GM19099 (cell line): ENCODE results near the gene CXCL17.

ENCODE experiments used
- POLR2A ChIP-seq: IDR thresholded peaks from 3 replicates; pipeline ENCODE4 v1.6.1; 2011; ENCODE audit warnings: low read depth; ENCODE audit not compliant: insufficient read length; ENCODE audit errors: extremely low read depth

CXCL17 gene

DNA sequence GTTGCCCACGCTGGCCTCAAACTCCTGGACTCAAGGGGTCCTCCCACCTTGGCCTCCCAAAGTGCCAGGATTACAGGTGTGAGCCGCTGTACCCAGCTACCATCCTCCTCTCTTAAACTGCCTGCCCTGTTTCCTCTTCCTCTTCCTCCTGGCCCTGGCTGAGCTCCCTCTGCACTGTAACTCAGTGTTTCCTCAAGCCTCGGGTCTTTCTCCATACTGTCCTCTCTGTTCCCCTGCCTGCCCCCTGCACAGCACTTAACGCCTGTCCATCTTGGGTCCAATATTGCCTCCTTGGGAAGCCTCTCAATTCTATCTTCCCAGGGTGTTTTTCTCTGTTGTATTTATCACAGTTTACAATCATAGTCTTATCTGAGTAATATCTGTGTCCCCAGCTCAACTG is 21.6 kb downstream of the CXCL17 start:
- no peak for TF ChIP-seq POLR2A

DNA sequence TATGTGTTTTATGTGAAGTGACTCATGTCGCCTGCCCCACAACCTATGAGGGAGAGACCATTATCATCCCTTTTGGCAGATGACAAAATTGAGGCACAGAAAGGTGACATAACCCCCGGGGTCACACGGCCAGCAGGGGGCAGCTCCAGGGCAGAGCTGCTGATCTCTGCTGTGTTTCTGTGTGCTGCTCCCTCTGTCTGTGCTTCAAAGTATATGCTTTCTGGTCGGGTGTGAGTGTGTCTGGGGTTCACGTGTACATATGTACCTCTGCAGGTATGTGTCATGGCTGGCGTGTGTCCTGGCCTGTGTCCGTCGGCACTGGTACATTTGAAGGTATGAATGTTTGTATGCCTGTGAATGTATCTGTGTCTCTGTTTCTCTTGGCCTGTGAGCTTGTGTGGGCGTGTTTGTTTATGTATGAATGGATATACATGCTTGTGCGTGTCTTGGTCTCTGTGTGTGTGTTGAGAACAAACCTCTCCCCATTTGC is 22.6 kb downstream of the CXCL17 start:
- TF ChIP-seq POLR2A = no peak

- TF ChIP-seq POLR2A = no peak
Observed at GRCh38 chr19:42419309-42419708, 23.4 kb downstream of the CXCL17 start.

DNA sequence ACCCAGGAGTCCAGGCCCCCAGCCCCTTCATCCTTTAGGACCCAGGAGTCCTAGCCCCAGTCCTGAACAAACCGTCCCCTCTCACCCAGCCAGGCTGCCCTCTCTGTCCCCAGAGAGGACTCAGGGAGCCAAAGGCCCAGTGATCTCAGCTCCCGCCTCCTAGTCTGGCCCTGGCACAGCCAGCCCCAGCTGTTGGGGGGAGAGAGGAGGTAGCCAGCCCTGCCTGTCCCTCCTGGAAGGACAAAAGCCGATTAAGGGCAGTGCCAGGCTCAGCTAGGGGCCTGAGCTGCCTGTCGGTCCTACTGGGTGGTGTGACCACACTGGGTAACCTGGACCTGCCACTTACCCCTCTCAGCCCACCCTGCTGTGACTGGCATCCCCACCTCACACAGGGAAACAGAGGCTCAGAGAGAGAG is 30.1 kb downstream of the CXCL17 start:
- TF ChIP-seq POLR2A = no peak

- TF ChIP-seq POLR2A = no peak
Observed at GRCh38 chr19:42412227-42412626, 30.5 kb downstream of the CXCL17 start.

GRCh38 chr19:42411581-42412178 is 31.1 kb downstream of the CXCL17 start:
- no peak for TF ChIP-seq POLR2A

GRCh38 chr19:42410371-42410770 is 32.4 kb downstream of the CXCL17 start:
- TF ChIP-seq POLR2A = no peak

DNA sequence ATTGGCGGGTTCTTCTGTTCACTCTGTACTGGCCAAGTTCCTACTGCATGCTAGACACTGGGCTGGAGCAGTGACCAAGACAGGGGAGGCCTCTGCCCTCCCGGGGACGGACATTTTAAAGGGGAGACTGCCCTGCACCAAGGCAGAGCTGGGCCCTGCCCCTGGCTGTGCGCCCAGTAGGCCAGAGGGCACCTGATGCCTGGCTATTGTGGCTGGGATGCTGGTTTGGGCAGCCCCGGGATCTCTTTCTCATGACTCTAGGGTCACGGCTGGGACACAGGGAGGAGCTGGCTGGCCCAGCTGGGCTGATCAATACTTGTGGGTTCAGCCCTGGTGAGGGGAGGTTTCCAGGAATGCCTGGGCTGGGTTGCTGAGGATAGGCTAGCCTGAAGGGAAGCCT is 33.3 kb downstream of the CXCL17 start:
- no peak for TF ChIP-seq POLR2A

DNA sequence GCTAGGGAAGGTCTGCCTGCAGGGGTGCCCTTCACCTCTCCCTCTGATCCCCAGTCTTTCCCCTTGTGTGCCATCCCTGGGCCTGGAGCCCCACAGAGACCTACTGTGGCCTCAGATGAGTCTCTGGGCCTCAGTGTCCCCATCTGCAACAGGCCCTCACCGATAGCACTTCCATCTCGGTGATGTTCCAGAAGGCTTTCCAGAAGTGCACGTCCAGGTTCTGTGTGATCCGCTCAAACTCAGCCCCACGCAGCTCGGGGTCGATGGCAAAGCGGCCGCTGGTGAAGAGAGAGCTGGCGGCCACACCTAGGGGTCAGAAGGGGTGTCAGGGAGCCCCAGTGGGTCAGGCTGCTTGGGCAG is 35.0 kb downstream of the CXCL17 start:
- no peak for TF ChIP-seq POLR2A

GRCh38 chr19:42407085-42407815 is 35.5 kb downstream of the CXCL17 start:
- TF ChIP-seq POLR2A = no peak

DNA sequence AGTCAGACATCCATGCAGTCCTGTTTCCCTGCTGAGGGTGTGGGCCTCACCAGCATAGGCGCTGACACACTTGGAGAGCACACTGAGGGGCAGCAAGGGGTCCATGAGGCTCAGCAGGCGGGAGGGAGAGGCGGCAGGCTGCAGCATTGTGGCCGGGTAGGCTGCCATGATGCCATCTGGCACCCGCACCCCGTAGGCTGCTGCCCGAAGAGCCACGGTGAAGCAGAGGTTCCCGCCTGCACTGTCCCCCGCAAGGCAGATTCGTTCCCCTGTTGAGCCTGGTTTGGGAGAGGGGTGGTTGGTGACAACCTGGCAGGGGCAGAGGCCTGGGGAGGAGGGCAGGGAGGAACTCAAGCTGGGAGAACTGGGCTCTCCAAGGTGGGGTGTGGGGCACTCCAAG is 36.6 kb downstream of the CXCL17 start:
- TF ChIP-seq POLR2A = no peak

DNA sequence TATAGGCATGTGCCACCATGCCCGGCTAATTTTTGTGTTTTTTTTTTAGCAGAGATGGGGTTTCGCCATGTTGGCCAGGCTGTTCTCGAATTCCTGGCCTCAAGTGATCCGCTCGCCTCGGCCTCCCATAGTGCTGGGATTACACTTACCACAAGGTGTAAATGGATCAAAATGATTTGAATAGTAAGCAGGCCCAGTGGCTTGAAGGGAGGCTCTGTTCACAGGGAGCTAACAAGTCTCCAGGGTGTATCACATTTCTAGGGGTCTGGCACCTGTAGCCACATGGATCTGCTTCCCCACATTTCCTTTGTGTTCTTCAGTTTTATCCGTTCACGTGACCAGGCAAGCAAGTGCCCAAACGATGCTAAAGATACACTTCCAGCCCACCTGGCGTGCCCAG is 39.2 kb downstream of the CXCL17 start:
- no peak for TF ChIP-seq POLR2A

DNA sequence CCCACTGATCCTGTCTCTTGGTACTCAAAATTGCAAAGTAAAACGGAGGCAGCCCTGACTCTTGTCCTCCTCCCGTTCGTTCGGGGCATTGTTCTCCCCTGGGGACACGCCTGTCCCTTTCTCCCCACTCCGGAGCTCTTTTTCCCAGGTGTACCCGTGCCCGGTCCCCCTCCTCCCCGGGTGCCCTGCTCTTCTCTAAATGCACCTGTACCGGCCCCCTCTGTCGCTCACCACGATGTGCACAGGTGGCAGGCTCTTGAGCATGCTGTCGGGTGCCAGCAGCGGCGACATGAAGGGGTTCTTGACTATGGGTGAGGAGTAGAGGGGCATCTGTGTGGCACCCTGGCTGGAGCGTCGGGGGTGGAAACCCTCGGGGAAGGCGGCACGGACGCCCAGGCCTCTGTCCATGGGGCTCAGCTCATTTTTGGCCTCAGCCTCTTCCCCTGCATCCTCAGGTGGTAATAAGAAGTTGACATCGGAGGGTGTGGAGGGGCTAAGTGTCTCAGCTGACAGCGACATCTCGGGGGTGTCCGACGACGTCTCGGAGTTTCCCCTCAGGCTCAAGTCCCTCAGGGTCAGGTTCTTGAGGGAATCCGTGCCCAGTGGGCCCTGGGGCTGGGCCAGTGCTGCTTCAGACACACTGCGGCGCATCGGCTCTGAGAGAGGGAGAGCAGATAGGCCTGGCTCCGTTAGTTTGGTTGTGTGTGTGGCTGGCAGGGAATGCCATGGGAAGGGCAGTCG is 40.2 kb downstream of the CXCL17 start:
- TF ChIP-seq POLR2A = no peak

GRCh38 chr19:42401365-42402303 is 41.1 kb downstream of the CXCL17 start:
- no peak for TF ChIP-seq POLR2A

DNA sequence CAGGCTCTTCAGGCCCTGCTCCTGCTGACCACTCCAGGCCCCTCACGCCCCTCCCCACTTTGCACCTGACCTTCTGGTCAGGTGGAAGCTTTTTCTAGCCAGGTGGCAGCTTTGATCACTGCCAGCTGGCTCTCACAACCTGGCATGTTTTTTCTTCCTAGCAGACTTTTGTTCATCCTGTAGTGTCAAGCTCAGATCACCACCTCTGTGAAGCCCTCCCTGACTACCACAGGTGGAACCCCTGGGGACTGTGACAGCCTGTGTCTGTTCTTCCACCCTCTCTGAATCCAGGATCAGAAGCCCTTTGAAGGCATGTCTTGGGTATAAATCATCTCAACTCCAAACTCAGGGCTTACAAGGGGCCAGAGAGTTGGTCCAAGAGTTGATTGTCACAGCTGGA is 42.3 kb downstream of the CXCL17 start:
- no peak for TF ChIP-seq POLR2A
